Fibroblast of skin of right quadriceps (primary cell): Measurements from ENCODE around the gene PDE3A.

Experiments
- DNase-seq: peaks from one replicate; pipeline ENCODE4 v3.0.0-alpha.2; 2013

Gene PDE3A

DNA sequence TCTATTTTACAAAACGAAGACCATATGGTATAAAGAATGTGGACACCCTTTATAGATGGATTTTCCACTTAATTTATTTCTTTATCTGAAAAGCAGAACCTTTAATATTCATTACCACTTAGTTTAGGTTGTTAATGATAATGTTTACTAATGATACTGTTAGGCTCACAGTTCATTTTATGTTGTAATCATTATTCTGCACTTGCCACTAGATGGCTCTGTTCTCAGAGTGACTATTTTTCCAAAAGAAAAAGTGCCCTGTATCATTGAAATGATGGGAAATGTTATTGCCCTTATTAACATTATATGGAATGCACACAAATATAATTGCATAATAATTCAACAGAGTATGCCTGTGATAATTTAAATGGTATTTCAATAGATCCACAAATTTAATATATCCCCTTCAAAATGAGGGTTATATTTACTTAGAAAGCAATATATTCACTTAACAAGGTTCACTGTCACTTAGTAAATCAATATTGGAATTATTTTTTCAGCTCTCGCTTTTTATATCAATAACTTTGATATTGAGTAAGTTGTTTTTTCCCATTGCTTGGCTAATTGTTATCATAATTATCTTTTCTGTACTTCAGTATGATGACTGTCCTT is 95.7 kb downstream of the PDE3A start:
- DNase-seq: no peak

DNA sequence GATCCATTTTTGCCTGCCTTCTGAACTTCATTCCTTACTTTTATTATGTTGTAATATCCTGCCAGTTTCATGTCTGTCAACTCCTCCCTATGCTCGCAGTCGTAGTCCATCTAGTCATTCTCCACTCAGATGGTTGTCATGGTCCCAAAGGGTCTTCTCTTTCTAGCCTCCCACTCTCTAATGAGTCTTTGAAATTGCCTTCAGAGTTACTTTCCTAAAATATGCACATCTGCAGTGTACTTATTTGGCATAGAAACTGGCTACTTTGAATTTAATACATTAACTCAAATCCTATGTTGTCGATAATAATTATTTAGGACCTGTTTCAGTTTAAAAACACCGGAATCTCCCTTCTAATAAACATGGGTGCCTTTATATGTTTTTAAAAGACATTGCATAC is 101.0 kb downstream of the PDE3A start:
- DNase-seq: no peak

DNA sequence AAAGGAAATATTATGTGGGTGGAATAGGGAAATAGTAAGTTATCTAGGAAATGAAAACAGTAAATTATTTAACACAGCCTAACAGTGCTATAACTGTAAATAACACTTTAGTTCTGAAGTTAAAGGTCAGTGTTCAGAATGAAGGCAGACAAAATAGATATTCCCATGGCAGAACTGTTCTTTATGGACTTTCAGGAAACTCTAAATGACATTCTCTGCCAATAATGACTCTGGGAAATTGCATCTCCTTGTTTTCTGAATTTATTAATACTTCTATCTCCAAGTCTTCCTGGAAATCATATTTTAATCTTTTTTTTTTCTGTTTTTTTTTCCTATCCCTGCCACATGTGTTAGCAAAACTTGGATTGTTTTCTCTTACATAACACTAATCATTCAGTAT is 101.4 kb downstream of the PDE3A start:
- DNase-seq: no peak

DNA sequence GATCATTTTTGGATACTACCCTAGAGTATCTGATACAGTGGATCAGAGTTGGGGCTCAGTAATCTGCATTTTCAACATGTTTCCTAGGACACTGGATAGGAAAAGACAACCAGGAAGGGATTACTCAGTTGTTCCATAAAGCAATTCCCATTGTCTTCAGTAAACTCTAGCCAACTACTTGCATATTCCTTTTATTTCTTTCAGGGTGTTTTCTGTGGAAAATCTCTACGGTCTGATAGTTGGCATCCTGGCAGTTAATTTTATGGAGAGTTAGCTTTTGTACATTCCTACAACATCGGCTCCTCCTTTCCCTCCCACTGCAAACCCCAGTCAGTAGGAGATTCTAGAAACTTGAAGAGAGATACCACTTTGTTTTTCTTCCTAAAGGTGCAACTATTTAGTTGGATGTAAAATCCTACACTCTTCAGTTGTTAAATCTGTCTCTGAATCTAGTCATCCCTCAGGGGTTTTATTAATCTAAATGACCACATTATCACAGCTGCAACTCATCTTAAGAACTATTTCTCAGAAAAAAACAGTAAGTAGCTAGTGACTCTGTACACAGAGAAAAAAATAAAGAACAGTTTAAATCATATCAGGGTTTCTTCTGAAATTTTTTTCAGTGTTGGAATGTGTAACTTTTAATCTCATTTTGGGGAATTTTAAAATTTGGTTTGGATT is 103.9 kb downstream of the PDE3A start:
- no peak for DNase-seq

DNA sequence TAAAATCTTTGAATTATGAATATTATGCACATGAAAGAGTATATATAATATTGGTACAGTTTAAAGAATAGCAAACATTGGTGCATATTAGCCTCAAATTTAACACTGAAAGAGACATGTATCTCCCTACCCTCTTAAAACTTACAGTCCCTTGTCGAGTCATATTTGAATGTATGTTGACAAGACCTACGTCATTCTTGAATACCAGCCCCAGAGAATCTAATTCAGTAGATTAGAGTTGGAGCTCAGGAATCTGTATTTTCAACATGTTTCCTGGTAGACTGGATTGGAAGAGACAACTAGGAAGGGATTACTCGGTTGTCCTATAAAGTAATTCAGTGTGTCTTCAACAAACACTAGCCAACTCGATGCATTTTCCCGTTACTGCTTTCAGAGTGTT is 104.8 kb downstream of the PDE3A start:
- DNase-seq: no peak

DNA sequence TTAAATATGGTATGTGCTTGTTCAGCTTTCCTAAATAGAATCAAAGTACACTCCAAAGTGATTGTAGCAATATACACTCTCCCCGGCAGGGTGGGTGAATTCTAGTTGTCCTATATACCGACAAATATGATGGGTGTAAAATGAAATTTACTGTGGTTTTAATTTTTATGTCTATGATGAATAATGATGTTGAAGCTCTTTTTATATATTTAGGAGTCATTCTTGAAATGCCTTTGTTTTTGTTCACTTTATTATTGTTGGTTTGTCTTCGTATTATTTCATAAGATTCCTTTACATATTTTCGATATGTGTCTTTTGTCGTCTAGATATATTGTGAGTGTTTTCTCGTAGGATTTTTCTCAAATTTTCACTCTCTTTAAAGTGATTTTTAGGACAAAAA is 105.7 kb downstream of the PDE3A start:
- DNase-seq: no peak

DNA sequence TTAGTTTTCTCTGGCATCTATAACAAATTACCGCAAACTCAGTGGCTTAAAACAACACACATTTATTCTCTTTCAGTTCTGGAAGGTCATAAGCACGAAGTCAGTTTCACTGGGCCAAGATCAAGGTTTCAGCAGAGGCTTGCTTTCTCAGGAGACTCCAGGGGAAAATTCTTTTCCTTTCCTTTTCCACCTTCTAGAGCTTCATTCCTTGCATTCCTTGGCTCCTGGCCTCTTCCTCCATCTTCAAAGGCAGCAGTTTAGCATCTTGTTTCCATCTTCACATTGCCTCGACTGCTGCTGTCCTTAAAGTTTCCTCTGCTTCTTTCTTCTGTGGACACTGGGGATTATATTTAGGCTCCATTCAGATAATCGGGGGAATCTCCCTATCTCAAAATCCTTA is 106.1 kb downstream of the PDE3A start:
- DNase-seq: peak; percentile 39

DNA sequence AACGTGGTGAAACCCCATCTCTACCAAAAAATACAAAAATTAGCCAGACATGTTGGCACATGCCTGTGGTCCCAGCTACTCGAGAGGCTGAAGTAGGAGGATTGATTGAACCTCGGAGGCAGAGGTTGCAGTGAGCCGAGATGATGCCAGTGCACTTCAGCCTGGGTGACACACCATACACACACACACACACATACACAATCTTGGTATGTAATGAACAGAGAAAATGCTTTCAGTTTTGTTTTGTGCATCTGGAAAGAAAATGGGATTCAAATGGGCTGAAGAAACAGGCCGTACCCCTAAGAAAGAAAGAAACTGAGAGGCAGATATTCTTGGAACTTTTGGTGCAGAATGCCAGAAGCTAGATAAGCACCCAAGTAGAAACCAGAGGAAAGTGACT is 107.2 kb downstream of the PDE3A start:
- DNase-seq: no peak

DNA sequence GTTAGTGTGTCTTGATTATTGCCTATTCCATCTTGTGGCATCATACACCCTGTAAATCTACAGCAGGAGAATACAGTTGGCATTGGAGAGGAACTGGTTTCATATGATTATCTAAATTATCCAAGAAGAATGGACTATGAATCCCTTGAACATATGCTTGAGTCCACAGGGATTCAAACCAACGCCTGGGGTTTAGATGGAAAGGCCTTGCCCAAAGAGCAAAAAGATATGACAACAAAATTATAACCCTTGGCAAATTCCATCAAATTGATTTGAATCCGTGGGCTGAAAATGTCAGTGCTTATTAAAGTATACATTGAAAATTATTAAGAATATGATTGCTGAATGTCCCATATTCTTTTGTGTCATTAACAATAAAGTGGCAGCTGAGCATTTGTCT is 108.2 kb downstream of the PDE3A start:
- DNase-seq: no peak

DNA sequence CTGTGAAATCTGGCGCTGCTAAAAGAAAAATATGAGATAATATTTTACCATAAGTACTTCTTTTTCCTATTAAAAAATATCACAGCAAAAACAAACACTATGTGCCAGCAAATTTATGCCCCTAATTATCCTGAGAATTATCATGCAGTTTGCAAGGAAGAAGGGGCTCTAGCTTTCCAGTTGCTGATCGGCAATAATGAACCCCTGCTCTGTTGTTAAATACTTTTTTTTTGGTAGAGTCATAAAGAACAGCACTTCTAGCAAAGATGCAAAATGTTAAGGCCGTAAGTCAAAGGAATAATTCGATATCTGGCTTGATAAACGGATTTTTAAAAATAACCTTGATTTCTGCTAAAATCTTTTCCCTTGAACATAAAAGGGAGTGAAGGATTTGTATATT is 108.9 kb downstream of the PDE3A start:
- DNase-seq: no peak

DNA sequence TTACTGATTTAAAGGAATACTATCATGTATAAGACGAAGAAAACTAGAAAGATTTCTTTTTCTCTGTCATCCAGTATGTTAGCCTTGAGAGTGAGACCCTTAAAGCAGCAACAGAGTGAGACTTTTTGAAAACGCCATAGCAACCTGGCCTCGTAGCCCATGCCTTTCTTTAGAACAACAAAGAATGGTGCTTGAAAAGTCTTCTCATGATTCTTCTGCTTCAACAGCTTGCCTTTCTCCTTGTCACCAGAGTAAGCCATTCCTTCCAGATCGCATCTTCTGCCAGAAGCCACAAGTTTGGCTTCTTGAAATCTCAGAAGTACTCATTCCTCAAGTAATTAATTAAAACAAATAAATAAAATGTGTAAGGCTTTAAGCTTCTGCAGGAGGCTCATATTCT is 109.3 kb downstream of the PDE3A start:
- DNase-seq: no peak

DNA sequence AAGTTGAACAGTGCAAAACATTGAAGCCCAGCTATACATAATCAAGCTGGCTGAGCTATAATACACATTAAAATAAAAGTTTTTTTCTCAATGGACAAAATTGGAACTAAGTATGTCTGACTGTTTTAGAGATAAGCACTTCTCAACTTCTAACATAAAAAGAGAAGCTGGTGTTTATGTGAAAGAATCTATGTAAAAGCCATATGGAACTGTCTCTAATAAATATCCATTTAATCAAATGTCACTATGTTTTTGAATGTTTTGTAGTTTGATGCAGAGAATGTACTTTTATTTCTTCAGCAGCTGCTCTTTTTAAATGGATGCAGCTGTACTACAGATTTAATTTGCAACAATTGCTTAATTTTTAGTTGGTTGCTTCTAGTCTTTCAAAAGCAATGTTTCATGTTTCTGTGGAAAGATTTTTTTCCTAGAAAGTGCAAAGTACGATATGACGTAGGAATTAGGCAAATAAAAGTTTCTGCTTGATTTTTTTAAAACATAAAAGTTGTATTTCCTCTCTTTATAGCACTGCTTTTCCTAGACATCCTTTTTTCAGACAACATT is 114.2 kb downstream of the PDE3A start:
- DNase-seq: no peak

DNA sequence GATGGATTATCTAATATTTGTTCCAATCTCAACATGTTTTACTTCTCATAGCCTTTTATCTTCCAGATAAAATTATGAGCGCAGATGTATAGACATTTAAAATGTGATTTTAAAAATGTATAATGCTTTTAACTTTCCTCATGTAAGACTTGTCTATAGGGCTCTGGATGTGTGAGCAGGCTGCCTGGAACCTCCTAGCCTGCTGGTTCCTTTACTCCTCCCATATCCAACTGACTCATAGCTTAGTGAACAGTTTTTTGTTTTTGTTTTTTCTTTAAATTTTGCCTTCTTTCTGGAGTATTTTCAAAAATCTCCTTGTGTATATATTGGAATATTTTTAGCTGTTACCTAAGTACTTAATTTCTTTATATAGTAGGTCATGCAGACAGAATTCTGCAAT is 115.4 kb downstream of the PDE3A start:
- DNase-seq: no peak

DNA sequence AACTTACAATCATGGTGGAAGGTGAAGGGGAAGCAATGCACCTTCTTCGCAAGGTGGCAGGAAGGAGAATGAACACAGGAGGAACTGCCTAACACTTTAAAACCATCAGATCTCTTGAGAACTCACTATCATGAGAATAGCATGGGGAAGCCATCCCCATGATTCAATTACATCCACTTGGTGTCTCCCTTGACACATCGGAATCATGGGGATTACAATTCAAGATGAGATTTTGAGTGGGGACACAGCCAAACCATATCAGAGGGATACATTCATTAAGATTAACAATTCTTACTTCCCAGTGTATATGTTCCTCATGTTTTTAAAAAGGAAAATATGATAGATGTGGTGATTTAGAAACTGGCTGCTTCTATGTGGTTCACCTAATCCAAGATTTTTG is 117.9 kb downstream of the PDE3A start:
- peak; percentile 45 for DNase-seq

DNA sequence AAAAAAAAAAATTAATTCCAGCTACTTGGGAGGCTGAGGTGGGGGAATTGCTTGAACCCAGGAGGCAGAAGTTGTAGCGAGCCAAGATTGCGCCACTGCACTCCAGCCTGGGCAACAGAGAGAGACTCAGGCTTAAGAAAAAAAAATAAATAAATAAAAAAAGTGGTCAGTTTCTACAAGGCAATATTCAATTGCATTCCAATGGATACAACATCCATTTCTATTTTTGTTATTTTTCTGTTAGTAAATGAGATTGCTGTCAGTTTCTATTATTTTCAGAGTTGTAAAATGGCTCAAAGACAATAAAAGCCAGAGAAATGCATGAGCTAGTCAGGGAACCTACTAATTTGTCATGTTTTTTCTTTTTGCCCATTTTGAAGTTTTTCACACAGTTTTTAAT is 119.2 kb downstream of the PDE3A start:
- DNase-seq: no peak

DNA sequence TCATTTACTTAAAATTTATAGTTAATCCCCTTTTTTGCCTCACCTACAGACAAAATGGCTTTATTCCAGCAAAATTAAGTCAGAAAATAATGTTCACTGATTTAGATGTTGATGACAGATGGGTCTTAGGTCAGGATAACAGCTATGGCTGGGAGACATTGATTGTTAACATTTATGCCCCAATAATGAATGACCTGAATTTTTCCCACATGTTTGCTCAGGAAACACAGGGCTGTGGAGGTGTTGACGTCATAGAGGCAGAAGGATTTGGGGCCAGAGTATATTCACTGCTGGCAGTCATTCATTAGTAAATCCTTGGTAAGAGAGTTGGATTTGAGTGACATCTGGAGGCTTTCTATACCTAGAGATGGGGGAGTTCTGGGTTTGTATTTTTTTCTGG is 121.3 kb downstream of the PDE3A start:
- DNase-seq: peak; percentile 59

DNA sequence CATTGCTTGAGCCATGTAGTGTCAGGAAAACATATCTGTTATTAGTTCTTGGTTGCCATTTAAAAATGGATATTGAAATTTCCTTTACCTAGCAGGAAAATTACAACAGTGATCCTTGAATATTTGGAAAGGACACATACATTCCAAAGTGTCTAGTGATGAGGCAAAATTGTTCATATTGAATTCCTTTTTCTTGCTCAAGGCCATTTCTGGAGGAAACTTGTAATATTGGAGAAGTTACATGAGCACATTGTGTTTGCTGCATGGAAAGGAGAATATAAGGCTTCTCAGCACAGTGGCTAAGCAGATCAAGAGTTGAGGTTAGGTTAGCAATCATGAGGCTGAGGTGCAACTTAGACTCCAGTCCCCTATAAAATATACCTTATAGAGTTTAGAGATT is 121.9 kb downstream of the PDE3A start:
- peak; percentile 61 for DNase-seq

DNA sequence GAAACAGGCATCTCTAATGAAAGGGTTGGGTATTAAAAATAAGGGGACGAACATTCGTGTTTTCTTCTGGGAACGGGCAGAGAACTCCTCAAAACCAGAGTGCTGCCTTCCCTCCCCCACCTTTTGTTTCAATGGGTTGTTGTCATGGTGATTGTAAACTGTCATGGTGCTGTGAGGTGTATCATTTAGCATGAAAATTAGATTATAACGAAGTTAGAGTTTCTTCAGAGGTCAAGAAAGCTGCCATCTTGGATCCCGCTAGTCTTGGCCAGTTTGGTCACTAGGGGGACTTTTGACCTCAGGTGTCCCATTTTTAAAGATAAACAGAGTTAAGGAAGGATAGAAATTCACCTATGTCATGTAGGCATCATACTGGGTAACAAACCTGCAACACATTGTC is 123.0 kb downstream of the PDE3A start:
- DNase-seq: no peak

DNA sequence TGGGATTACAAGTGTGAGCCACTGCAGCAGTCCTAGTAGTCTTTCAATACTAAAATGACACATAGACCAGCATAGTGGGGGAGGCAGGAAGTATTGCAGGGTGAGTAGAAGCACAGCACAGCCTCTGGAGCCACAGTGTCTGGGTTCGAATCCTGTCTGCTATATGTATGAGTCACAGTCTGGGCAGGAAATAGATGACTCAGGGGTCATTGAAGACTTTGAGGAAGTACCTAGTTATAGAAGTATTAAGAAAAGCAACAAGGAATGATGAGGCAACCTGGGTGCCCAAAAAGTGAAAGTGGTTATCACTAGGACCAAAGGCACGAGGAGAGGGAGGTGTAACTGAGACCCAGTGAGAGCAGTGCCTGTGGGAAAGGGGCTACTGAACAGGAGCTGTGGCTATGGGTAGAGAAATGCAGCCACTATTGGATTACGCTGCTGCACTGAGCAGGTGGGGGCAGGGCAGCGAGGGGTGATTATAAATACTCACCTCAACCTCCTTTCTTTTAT is 124.0 kb downstream of the PDE3A start:
- peak; percentile 72 for DNase-seq

DNA sequence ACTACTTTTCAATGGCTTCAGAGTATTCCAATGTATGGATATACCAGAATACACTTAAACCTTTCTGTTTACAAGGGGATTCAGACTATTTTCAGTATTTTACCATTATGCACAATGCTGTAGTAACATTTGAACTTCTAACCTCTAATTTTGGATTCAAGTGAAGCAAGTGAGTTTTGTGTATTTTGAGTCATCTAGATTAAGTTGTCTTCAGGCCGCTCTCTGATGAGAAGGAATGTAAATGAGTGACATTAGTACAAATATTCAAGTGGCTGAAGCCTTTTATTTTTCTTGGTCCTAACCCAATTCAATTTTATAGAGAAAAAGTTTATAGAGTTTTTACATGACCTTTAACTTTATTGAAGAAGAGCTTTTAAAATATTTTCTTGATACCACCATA is 125.6 kb downstream of the PDE3A start:
- peak; percentile 41 for DNase-seq

DNA sequence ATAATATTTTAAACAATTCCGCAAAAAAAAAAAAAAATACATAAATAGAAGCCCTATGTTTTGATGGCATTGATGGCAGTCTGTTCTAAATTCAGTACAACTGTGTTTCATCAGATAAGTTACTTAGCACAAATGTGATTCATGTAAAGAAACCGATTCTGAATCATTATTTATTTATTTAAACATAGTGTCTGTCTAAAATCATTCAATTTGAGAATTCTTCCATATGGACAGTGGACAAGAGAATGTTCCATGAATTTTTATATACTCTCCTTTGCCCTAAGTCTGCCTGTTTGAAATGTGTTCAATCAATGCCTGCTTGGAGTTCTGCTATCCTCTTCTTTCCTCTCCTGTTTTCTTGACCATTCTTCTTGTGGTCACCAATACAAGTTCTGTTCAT is 126.5 kb downstream of the PDE3A start:
- DNase-seq: peak; percentile 35

DNA sequence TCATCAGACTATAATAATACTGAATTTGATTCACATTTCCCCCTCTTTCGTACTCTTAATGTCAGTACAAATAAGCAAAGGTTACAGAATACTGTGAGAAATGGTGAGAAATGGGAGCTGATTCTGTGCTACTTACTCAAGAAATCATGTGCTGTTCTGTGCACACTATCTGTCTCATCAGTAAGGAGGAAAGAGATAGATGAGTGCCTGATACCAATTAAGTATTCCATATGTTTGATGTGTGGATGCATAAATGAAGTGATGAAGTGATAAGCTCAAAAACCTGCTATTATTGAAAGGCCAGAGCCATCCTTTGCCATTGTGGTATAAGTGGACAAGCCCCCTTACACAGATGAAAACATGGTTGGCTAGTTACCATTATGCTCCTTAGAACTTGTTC is 127.7 kb downstream of the PDE3A start:
- DNase-seq: no peak

DNA sequence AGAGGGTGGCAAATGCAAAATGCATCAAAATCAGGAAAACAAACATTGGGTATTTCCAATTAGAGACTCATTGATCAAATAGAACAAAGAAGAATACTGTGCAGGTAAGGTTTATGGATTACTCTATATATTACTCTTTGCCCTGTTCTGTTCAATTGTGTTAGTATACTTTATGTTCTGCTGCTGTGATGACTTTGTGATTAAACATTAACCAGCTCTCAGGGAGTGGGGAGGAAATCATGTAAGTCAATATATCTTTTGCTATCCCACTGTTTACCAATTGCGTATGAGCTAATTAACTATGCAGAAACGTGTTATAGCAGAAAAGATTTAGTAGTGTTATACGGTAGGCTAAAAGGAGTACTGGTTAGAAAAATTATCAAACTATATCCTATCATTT is 129.4 kb downstream of the PDE3A start:
- DNase-seq: no peak

DNA sequence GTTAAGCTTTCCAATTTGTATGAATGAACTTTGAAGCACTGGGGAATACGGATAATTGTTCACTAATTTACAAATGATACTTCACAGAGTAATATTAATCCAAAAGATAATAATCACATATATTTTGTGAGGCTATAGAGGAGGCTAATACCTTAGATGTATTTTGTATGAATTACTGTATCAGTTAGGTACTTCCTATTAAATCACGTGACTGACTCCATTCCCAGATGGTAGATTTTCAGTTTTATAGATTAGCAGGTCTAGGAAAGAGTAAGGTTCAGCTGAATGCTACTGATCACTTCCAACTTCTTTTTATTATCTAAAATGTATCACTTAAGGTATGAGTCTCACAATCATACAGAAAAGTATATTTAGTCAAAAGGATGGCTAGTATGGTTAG is 133.6 kb downstream of the PDE3A start:
- DNase-seq: no peak

DNA sequence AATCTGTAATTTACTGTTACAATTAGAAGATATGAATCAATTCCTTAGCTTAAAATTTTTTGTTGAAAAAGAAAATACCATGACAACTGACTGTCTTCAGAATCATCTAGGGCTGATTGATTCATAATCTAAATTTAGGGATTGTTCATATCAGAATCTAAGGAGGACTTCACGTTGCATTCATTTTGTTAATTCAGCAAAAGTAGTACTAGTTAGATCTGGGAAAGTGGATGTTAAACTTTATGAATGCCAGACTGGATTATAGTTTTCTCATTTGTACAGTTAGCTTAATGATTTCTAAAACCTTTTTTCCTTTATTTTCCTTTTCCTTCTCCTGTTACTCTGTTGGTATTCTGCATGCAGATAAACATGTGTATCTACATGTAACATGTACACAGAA is 135.5 kb downstream of the PDE3A start:
- DNase-seq: no peak
